Measurements from ENCODE around the gene ICAM1. TPM values are rescaled to one million over a fixed set of nuclear protein-coding genes. Genes with fewer than 3 reads are reported as not detected.

Gene ICAM1
- total and polyA plus RNA-seq, 2 of the 13 experiments (the other 11 are each of a cell fraction or from before 2014, with no cell fraction given): 37.9 to 98.4 TPM

GRCh38 chr19:10315335-10316214, 44.7 kb downstream of the ICAM1 start, which contains the start of gene FDX2 (continued):
- TF ChIP-seq ASH2L (IDR thresholded peaks at IDR 0.05; ENCODE audit: insufficient read length, low read depth, low read length) (peak; percentile 94), MYC (CRISPR knock-in tag; IDR thresholded peaks at IDR 0.05; ENCODE audit: borderline replicate concordance) (peak; percentile 83; the same call in 1 of the 2 replicates), XBP1 (CRISPR knock-in tag; IDR thresholded peaks at IDR 0.05) (no peak), NONO (IDR thresholded peaks at IDR 0.05) (no peak), NONO (CRISPR knock-in tag; conservative IDR thresholded peaks at IDR 0.05) (peak; percentile 69; the same call in 1 of the 2 replicates), ZNF496 (CRISPR knock-in tag; IDR thresholded peaks at IDR 0.05; ENCODE audit: insufficient replicate concordance) (no peak), GTF3A (CRISPR knock-in tag; conservative IDR thresholded peaks at IDR 0.05) (0 out of 2 replicates have a peak, but pooled peaks have one; percentile 54), CEBPB (IDR thresholded peaks at IDR 0.05; ENCODE audit: borderline replicate concordance, low read depth, low read length) (no peak), CEBPZ (IDR thresholded peaks at IDR 0.05; ENCODE audit: low read length) (no peak), ZNF430 (CRISPR knock-in tag; IDR thresholded peaks at IDR 0.05) (no peak), CREB3 (CRISPR knock-in tag; IDR thresholded peaks at IDR 0.05) (no peak), GATAD1 (CRISPR knock-in tag; IDR thresholded peaks at IDR 0.05) (peak; percentile 93), SAP130 (CRISPR knock-in tag; IDR thresholded peaks at IDR 0.05; ENCODE audit: low read depth) (peak; percentile 93), SMARCE1 (IDR thresholded peaks at IDR 0.05; ENCODE audit: borderline replicate concordance) (no peak), PRPF4 (IDR thresholded peaks at IDR 0.05; ENCODE audit: low read depth, low read length, poor library complexity, severe bottlenecking) (no peak), RARA (CRISPR knock-in tag; IDR thresholded peaks at IDR 0.05) (0 out of 2 replicates have a peak, but pooled peaks have one; percentile 7), XRCC5 (optimal IDR thresholded peaks at IDR 0.05; ENCODE audit: low read length) (no peak), ZNF446 (CRISPR knock-in tag; IDR thresholded peaks at IDR 0.05) (no peak), ZNF841 (CRISPR knock-in tag; IDR thresholded peaks at IDR 0.05; ENCODE audit: borderline replicate concordance) (no peak)
- TF ChIP-seq, protein P1, sequence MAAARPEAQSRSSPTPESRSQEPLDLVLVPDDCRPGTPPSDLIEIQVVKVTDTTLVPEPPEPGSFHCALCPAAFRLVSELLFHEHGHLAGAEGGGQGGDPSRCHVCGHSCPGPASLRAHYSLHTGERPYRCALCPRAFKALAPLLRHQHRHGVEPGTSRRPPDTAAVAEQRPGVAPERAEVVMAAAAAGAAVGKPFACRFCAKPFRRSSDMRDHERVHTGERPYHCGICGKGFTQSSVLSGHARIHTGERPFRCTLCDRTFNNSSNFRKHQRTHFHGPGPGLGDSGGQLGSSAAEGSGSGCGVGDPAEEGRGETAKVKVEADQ (CRISPR knock-in tag; IDR thresholded peaks at IDR 0.05; ENCODE audit: borderline replicate concordance): peak; percentile 90; the same call in 1 of the 2 replicates
- TF ChIP-seq, protein P2, sequence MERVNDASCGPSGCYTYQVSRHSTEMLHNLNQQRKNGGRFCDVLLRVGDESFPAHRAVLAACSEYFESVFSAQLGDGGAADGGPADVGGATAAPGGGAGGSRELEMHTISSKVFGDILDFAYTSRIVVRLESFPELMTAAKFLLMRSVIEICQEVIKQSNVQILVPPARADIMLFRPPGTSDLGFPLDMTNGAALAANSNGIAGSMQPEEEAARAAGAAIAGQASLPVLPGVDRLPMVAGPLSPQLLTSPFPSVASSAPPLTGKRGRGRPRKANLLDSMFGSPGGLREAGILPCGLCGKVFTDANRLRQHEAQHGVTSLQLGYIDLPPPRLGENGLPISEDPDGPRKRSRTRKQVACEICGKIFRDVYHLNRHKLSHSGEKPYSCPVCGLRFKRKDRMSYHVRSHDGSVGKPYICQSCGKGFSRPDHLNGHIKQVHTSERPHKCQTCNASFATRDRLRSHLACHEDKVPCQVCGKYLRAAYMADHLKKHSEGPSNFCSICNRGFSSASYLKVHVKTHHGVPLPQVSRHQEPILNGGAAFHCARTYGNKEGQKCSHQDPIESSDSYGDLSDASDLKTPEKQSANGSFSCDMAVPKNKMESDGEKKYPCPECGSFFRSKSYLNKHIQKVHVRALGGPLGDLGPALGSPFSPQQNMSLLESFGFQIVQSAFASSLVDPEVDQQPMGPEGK (CRISPR knock-in tag; IDR thresholded peaks at IDR 0.05): peak; percentile 72
- TF ChIP-seq, protein P3, sequence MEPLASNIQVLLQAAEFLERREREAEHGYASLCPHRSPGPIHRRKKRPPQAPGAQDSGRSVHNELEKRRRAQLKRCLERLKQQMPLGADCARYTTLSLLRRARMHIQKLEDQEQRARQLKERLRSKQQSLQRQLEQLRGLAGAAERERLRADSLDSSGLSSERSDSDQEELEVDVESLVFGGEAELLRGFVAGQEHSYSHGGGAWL (CRISPR knock-in tag; IDR thresholded peaks at IDR 0.05): peak; percentile 63

Measured in HepG2 (cell line).